ENCODE data around the gene SHC2.
"Not testable (repeated sequence)": the region's sequence is repeated elsewhere in the genome, so short reads cannot be mapped to it uniquely, and the experiment has no call there.

The SHC2 gene

GRCh38 chr19:391207-391557 is 69.7 kb downstream of the SHC2 start:
- no peak for TF ChIP-seq CTCF (IDR thresholded peaks at IDR 0.05; ENCODE audit: borderline replicate concordance, control extremely low read depth, extremely low read depth, insufficient read depth, missing control alignments)
- in situ Hi-C loops (cut with MboI; ENCODE audit: low sequenced_read_pairs, unreplicated experiment), result no loop called here

DNA sequence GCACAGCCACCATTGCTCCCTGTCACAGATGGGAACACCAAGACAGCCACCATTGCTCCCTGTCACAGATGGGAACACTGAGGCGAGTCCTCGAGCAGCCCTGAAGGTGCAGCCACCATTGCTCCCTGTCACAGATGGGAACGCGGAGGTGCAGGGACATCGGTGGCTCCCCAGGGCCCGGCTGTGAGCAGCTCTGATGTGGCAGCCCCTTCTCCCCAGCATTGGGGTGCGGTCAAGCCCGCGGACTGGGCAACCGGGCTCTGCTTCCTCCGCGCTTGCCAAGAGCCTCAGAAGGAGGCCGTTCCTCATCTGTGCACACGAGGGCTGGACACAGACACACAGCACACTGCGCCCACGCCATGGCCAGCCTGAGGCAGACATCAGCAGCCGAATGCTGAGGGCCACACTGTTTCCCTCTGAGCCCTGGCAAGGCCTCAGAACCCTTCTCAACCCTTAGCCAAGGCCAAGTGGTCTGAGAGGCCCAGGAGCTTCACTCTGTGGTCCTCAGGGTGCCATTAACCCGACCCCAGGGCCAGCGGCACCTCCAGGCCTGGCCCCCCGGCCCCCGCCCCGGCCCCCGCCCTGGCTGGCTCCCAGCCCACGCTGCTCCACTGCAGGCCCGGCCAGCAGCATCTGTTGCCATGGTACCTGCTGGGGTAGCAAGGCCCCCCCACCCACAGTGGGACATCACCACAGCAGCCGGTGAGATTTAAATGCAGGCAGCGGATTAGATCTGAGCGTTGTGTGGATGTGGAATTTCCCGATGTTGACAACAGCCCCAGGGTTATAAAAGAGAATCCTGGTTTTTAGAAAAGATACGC is 70.2 kb downstream of the SHC2 start:
- no peak for TF ChIP-seq CTCF (IDR thresholded peaks at IDR 0.05; ENCODE audit: borderline replicate concordance, control extremely low read depth, extremely low read depth, insufficient read depth, missing control alignments)
- no peak for DNase-seq (ENCODE audit: low spot score)
- in situ Hi-C loops (cut with MboI; ENCODE audit: low sequenced_read_pairs, unreplicated experiment), result no loop called here

More at GRCh38 chr19:391207-391557, 69.7 kb downstream of the SHC2 start:
- DNase-seq (ENCODE audit: low spot score), result no peak

- no peak for TF ChIP-seq CTCF (IDR thresholded peaks at IDR 0.05; ENCODE audit: borderline replicate concordance, control extremely low read depth, extremely low read depth, insufficient read depth, missing control alignments)
- no peak for DNase-seq (ENCODE audit: low spot score)
- in situ Hi-C loops (cut with MboI; ENCODE audit: low sequenced_read_pairs, unreplicated experiment), result no loop called here
Measured at GRCh38 chr19:389935-390289, 70.9 kb downstream of the SHC2 start.

DNA sequence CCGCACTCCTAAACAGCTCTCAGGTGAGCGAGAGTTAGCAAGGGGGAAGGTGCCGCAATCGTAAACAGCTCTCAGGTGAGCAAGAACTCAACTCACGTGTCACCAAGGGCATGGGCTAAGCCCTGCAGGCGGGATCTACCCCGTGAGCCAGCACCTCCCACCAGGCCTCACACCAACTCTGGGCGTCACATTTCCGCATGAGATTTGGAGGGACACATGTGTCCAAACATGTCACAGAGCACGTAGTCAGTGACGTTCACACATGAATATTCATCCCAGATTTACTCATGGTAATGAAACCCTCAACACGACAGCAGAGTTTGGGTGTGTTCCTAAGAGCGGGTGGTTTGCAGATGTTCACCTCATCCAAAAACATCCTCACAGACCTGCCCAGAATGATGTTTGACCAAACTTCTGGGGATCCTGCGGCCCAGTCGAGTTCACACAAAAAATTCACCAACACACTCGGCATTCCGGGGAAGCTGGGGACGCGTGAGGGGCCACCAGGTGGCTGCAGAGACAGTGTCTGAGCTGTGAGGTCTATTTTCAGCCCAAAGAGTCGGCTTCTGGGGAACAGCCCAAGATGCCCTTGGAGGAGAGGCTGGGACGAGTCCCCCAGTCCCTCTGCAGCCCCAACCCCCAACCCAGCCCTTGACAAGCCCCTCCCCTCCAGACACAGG is 71.4 kb downstream of the SHC2 start:
- no peak for DNase-seq (ENCODE audit: low spot score)
- in situ Hi-C loops (cut with MboI; ENCODE audit: low sequenced_read_pairs, unreplicated experiment), result no loop called here
- TF ChIP-seq CTCF (IDR thresholded peaks at IDR 0.05; ENCODE audit: borderline replicate concordance, control extremely low read depth, extremely low read depth, insufficient read depth, missing control alignments), result no peak

DNA sequence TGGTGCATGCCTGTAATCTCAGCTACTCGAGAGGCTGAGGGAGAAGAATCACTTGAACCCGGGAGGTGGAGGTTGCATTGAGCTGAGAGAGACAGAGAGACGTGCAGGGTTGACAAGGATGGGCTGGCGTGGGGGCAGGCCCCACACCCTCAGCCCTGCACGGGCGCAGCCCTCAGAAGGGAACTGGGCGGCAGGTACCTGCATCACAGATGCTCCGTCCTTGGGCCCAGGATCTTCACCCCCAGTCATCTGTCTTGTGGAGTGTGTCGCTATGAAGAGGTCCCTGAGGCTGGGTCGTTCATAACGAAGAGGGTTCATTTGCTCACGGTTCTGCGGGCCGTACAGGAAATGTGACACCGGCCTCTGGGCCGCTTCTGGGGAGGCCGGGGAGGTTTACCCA is 72.1 kb downstream of the SHC2 start:
- no peak for TF ChIP-seq CTCF (IDR thresholded peaks at IDR 0.05; ENCODE audit: borderline replicate concordance, control extremely low read depth, extremely low read depth, insufficient read depth, missing control alignments)
- in situ Hi-C loops (cut with MboI; ENCODE audit: low sequenced_read_pairs, unreplicated experiment), result no loop called here
- no peak for DNase-seq (ENCODE audit: low spot score)

DNA sequence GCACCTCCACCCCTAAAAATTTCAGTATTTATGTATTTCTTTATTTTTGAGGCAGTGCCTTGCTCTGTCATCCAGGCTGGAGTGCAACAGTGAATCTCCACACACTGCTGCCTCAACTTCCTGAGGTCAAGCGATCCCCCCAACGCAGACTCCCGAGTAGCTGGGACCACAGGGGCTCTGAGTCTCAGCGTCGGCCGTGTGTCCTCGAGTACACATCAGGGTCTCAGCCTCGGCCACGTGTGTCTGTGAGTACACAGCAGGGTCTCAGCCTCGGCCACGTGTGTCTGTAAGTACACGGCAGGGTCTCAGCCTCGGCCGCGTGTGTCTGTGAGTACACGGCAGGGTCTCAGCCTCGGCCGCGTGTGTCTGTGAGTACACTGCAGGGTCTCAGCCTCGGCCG is 73.1 kb downstream of the SHC2 start:
- in situ Hi-C loops (cut with MboI; ENCODE audit: low sequenced_read_pairs, unreplicated experiment), result no loop called here
- TF ChIP-seq CTCF (IDR thresholded peaks at IDR 0.05; ENCODE audit: borderline replicate concordance, control extremely low read depth, extremely low read depth, insufficient read depth, missing control alignments), result no peak
- no peak for DNase-seq (ENCODE audit: low spot score)

DNA sequence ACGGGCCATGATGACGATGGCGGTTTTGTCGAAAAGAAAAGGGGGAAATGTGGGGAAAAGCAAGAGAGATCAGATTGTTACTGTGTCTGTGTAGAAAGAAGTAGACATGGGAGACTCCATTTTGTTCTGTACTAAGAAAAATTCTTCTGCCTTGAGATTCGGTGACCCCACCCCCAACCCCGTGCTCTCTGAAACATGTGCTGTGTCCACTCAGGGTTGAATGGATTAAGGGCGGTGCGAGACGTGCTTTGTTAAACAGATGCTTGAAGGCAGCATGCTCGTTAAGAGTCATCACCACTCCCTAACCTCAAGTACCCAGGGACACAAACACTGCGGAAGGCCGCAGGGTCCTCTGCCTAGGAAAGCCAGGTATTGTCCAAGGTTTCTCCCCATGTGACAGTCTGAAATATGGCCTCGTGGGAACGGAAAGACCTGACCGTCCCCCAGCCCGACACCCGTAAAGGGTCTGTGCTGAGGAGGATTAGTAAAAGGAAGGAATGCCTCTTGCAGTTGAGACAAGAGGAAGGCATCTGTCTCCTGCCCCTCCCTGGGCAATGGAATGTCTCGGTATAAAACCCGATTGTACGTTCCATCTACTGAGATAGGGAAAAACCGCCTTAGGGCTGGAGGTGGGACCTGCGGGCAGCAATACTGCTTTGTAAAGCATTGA is 74.1 kb downstream of the SHC2 start:
- in situ Hi-C loops (cut with MboI; ENCODE audit: low sequenced_read_pairs, unreplicated experiment); DNase-seq (ENCODE audit: low spot score): not testable (repeated sequence)

DNA sequence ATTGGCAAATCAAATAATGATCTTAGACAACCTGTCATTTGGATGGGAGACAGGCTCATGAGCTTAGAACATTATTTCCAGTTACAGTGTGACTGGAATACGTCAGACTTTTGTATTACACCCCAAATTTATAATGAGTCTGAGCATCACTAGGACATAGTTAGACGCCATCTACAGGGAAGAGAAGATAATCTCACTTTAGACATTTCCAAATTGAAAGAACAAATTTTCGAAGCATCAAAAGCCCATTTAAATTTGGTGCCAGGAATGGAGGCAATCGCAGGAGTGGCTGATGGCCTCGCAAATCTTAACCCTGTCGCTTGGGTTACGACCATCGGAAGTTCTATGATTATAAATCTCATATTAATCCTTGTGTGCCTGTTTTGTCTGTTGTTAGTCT is 74.6 kb downstream of the SHC2 start:
- DNase-seq (ENCODE audit: low spot score); in situ Hi-C loops (cut with MboI; ENCODE audit: low sequenced_read_pairs, unreplicated experiment): not testable (repeated sequence)

All from GM13976 (cell line).